Stimulated activated CD4-positive, alpha-beta T cell treated with anti-CD3 and anti-CD28 coated beads, Interleukin-1b, Interleukin-23, amount 100 ng/mL, for 4 hours (primary cell): ENCODE results near the gene PAGE3.

Experiments
- DNase-seq, 2 donors: peaks; one replicate each; pipeline ENCODE4 v3.0.0-alpha.2; 2020; ENCODE audit warnings: low read depth in 2 of 2

The PAGE3 gene

GRCh38 chrX:55264816-55265215 is at the start of gene PAGE3:
PAGE3 (minus strand) TSS chrX:55264916; CDS start chrX:55263903, 1,013 bp downstream.
- DNase-seq: no peak

- no peak for DNase-seq
Observed at GRCh38 chrX:55312655-55313054, 47.9 kb upstream of the PAGE3 start.

GRCh38 chrX:55290963-55291362 is 26.2 kb upstream of the PAGE3 start:
- no peak for DNase-seq

GRCh38 chrX:55279832-55280231 is 15.1 kb upstream of the PAGE3 start:
- no peak for DNase-seq

- no peak for DNase-seq
Observed at GRCh38 chrX:55260806-55261205, 3.9 kb downstream of the PAGE3 start.

- DNase-seq: no peak
Observed at GRCh38 chrX:55253528-55253927, 11.2 kb downstream of the PAGE3 start.

- DNase-seq: no peak
Observed at GRCh38 chrX:55240788-55241340, 23.9 kb downstream of the PAGE3 start.

GRCh38 chrX:55220119-55220794 is 44.5 kb downstream of the PAGE3 start, which contains the start of gene PAGE5:
PAGE5 (plus strand) TSS chrX:55220346; CDS start chrX:55221383, 1,037 bp downstream.
- no peak for DNase-seq

- DNase-seq: no peak
Observed at GRCh38 chrX:55213381-55213780, 51.3 kb downstream of the PAGE3 start.

GRCh38 chrX:55210931-55211677 is 53.6 kb downstream of the PAGE3 start:
- no peak for DNase-seq
